ENCODE measurements around the gene RNLS. TPM values are rescaled to one million over a fixed set of nuclear protein-coding genes. Genes with fewer than 3 reads are reported as not detected.
A peak's percentile ranks its signal among the peaks of the same experiment; 100 is the strongest.

RNLS gene
- total RNA-seq, 4 donors from 2014 or later, result 10.6 to 38.7 (median 28.2) TPM

DNA sequence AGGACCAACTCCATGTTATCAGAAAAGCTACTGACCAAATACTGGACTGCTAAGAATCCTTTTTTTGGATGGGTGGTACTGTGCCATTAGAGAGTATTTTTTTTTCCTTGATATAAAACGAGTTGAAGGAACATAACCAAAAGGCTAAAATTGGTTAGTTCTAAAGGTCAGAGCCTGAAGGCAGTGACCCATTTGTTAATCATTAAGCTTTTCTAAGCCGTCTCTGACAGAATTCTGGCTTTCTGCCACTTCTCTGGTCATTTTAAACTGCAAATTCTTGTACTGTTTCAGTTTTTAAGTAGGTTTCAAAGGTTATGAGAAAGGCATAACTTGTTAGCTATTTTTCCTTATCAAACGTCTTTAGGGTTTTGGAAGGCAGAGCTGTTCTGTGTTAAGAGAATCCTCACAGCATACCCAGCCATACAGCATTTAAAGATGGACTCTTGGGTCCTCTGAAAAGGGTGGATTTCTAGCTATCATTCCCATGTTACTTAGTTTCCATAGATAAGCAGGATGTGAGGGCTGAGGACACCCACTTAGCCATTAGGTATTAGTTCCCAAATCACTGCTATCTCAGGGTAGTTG is 196.8 kb downstream of the RNLS start:
- Histone ChIP-seq H3K27ac (peak overlapping the region; percentile 23 to 61 (median 40)), H3K4me1 (peaks cover 18 to 25% of the 10 kb centered on the region in 2 donors), H3K36me3 (no peaks in the 10 kb centered on the region), H3K9me3 (no peaks in the 10 kb centered on the region), H3K4me3 (replicated peaks in 1 of 3) (no peak overlapping the region), H3K27me3 (no peaks in the 10 kb centered on the region)
- WGBS, 2 donors, result 21 to 26% methylated on average over 3 of the region's 3 CpGs
- intact Hi-C loops (cut with DNase I), result loop anchor here (5.0 kb wide), 1 partner anchor 524 kb away; the partner anchor contains the start of genes KLLN and PTEN
- TF ChIP-seq POLR2A (IDR thresholded peaks at IDR 0.05) (no peak), CTCF (IDR thresholded peaks at IDR 0.05) (no peak)
- DNase-seq, result no peak

DNA sequence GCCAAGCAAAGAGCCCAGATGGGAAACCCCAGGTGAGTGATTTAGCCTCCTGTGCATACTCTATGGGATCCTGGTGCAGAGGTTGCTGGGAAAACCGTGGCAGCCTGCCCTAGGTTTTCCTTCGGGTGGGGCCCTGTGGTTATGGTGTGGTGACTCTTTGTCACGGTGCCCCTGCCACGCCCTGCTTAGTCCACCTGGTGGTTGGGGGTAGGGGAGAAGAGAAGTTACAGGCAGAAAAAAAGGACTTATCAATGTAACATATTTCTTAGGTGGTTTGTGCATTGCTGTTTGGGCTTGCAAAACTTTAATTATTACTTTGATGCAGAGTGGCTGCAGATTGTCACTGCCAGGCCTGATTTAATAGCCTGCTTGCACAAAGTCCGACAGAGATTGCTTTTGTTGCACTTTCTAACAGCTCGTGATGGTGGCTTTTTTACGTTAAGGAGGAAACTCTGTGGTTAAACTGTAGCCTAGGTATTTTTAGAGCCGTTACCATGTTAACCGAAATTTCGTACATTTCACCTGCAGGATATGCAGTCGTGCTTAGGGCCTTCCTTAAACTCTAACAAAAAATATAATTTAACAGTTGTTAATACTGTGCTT is 197.4 kb downstream of the RNLS start:
- TF ChIP-seq POLR2A (IDR thresholded peaks at IDR 0.05) (no peak), CTCF (IDR thresholded peaks at IDR 0.05) (no peak)
- no peaks in the 10 kb centered on the region for H3K9me3 ChIP-seq
- peak overlapping the region in 2 of 3 donors; percentile 40 to 61 for H3K27ac ChIP-seq
- no peaks in the 10 kb centered on the region for H3K27me3 ChIP-seq
- no peaks in the 10 kb centered on the region for H3K36me3 ChIP-seq
- 47 to 52% methylated on average over 11 of the region's 11 CpGs for WGBS, 2 donors
- H3K4me1 ChIP-seq, result peaks cover 18 to 25% of the 10 kb centered on the region in 2 donors
- intact Hi-C loops (cut with DNase I), result loop anchor here (5.0 kb wide), 1 partner anchor 523 kb away; the partner anchor contains the start of genes KLLN and PTEN
- peak; percentile 61 to 78 for DNase-seq
- H3K4me3 ChIP-seq (replicated peaks in 1 of 3), result no peak overlapping the region

DNA sequence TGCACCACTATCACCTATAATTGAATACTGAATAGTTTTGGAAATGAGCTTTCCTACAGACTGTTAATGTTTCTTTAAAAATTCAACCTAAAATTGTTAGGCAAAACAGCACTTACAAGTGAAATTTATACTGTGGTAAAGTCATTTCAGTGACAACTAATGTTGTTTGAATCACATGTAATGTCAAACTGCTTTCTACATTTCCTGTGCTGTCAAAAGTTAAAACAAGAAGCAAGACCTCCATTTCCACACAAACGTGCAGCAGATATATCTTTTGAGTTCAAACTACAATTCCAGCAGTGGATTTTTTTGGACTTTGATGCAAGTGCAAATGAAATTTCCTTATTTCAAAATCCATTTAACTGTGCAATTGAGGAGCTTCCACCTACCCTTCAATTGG is 199.8 kb downstream of the RNLS start:
- TF ChIP-seq POLR2A (IDR thresholded peaks at IDR 0.05), result no peak
- TF ChIP-seq CTCF (IDR thresholded peaks at IDR 0.05), result no peak
- no peaks in the 10 kb centered on the region for H3K27me3 ChIP-seq
- intact Hi-C loops (cut with DNase I), result no loop called here
- H3K4me1 ChIP-seq, result peaks cover 18 to 25% of the 10 kb centered on the region in 2 donors
- H3K4me3 ChIP-seq (replicated peaks in 1 of 3), result no peak overlapping the region
- H3K9me3 ChIP-seq, result no peaks in the 10 kb centered on the region
- H3K36me3 ChIP-seq, result no peaks in the 10 kb centered on the region
- 75 to 77% methylated on average over 1 of the region's 1 CpG for WGBS, 2 donors
- H3K27ac ChIP-seq, result no peak overlapping the region
- DNase-seq, result no peak

DNA sequence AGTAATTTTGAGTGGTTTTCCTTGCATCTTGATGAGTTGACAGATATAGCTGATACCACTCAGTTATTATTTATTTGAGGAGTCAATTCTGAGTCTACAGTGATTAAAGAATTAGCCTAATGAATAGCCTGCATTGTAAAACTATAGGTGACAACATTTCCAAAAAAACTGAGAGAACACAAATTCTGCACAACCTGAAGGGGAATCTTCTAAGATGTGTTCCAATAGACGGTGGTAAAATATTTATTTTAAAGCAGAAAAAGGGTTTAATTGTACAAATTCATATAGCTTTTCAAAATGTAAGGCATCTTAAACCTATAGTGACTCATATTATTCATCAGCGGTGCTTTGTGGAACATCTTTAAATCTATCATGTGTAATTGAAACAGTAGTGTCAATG is 200.4 kb downstream of the RNLS start:
- 98% methylated on average over 2 of the region's 2 CpGs for WGBS, 2 donors
- DNase-seq, result no peak

More for the DNA sequence above, 200.4 kb downstream of the RNLS start:
- Histone ChIP-seq H3K4me3 (replicated peaks in 1 of 3) (no peak overlapping the region), H3K27ac (no peak overlapping the region), H3K9me3 (no peaks in the 10 kb centered on the region), H3K4me1 (peaks cover 18 to 24% of the 10 kb centered on the region in 2 donors), H3K36me3 (no peaks in the 10 kb centered on the region), H3K27me3 (no peaks in the 10 kb centered on the region)
- TF ChIP-seq POLR2A (IDR thresholded peaks at IDR 0.05) (no peak), CTCF (IDR thresholded peaks at IDR 0.05) (no peak)
- intact Hi-C loops (cut with DNase I), result no loop called here

Measured in thyroid gland (tissue), 4 donors.